ENCODE data around the gene MFRP. TPM values are rescaled to one million over a fixed set of nuclear protein-coding genes. Genes with fewer than 3 reads are reported as not detected.

Gene MFRP
- total RNA-seq, 3 donors from 2014 or later (not counting 1 experiment from before 2014, with no cell fraction given): not detected

DNA sequence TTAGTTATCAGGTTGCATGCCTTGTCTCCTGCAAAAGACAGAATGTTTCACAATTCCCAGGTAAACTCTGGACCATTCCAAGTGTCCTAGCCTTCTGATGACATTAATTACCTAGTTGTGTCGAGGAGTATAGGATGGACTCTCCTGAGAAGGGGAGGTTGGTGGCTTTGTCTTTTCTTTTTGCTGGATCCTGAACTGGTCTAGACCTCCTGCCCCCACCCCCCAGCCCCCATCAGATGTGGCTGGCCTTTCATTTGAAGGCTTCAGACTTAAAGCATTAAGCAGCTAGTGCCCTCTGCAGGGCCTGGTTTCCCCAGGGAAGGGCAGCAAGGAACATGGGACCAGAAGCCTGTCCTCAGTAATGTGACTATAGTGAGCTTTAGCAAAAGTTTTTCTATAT lies 39.3 kb downstream of the MFRP start:
- intact Hi-C loops (cut with micrococcal nuclease): no loop called here

DNA sequence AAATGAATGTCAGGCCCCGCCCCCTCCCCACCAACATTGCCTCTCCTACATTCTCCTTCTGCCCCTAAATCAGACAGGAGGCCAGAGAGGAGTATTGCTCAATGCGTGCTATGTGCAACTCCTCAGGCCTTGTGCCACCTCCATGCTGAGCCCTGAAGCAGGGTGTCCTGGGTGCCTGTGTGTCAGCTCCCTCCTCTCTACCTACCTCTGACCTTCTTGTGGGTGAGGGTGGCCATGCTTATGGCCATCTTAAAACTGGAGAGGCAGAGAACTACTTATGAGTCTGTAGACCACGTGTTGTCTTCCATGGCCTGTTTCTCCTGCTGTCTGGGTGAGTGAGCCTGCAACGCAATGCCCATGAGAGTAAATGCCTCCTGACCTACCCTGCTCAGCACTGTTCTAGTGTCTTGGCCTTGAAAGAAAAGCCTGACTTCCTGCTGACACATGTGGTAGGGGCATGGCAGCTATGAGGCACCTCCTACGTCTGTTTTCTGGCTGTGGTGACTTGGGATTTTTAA lies 40.1 kb downstream of the MFRP start:
- Mint-ChIP-seq H3K9me3 (no peaks in the 10 kb centered on the region), H3K27me3 (ENCODE audit: low read depth in 2 of 2) (no peaks in the 10 kb centered on the region), H3K36me3 (peaks cover 19% of the 10 kb centered on the region), H3K4me1 (peaks cover 0 to 5% of the 10 kb centered on the region in 2 donors), H3K27ac (no peak overlapping the region), H3K4me3 (no peak overlapping the region)
- DNase-seq: peak in 1 of 2 donors; percentile 77
- no peaks in the 10 kb centered on the region for H3K9me3 ChIP-seq (ENCODE audit: control insufficient read depth, insufficient read depth, low read length)
- TF ChIP-seq, protein P1, sequence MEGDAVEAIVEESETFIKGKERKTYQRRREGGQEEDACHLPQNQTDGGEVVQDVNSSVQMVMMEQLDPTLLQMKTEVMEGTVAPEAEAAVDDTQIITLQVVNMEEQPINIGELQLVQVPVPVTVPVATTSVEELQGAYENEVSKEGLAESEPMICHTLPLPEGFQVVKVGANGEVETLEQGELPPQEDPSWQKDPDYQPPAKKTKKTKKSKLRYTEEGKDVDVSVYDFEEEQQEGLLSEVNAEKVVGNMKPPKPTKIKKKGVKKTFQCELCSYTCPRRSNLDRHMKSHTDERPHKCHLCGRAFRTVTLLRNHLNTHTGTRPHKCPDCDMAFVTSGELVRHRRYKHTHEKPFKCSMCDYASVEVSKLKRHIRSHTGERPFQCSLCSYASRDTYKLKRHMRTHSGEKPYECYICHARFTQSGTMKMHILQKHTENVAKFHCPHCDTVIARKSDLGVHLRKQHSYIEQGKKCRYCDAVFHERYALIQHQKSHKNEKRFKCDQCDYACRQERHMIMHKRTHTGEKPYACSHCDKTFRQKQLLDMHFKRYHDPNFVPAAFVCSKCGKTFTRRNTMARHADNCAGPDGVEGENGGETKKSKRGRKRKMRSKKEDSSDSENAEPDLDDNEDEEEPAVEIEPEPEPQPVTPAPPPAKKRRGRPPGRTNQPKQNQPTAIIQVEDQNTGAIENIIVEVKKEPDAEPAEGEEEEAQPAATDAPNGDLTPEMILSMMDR (IDR thresholded peaks at IDR 0.05): no peak
- H3K27me3 ChIP-seq (ENCODE audit: control insufficient read depth, insufficient read depth, low read length): no peaks in the 10 kb centered on the region
- no peak overlapping the region for H3K4me3 ChIP-seq (ENCODE audit: low read length)
- no peaks in the 10 kb centered on the region for H3K4me1 ChIP-seq (ENCODE audit: control insufficient read depth, insufficient read depth, low read length)
- H3K27ac ChIP-seq (ENCODE audit: low read length): no peak overlapping the region
- ATAC-seq: no peak
- intact Hi-C loops (cut with micrococcal nuclease): no loop called here
- peaks cover 37% of the 10 kb centered on the region for H3K36me3 ChIP-seq (ENCODE audit: control insufficient read depth, insufficient read depth, low read length)
- 68% methylated on average over 4 of the region's 5 CpGs for WGBS (ENCODE audit: insufficient coverage)

More for the DNA sequence above, 39.3 kb downstream of the MFRP start:
- H3K9me3 Mint-ChIP-seq: no peaks in the 10 kb centered on the region
- H3K27me3 ChIP-seq (ENCODE audit: control insufficient read depth, insufficient read depth, low read length): no peaks in the 10 kb centered on the region
- H3K4me1 Mint-ChIP-seq: peaks cover 0 to 5% of the 10 kb centered on the region in 2 donors
- H3K4me3 Mint-ChIP-seq: no peak overlapping the region
- DNase-seq: no peak
- WGBS (ENCODE audit: insufficient coverage): no CpG with 5 or more reads among the region's 1 CpG
- peaks cover 31% of the 10 kb centered on the region for H3K36me3 ChIP-seq (ENCODE audit: control insufficient read depth, insufficient read depth, low read length)
- no peak for ATAC-seq
- no peak overlapping the region for H3K27ac ChIP-seq (ENCODE audit: low read length)
- TF ChIP-seq, protein P1 (IDR thresholded peaks at IDR 0.05): no peak
- H3K4me1 ChIP-seq (ENCODE audit: control insufficient read depth, insufficient read depth, low read length): no peaks in the 10 kb centered on the region
- H3K36me3 Mint-ChIP-seq: peaks cover 17% of the 10 kb centered on the region
- no peak overlapping the region for H3K27ac Mint-ChIP-seq
- no peak overlapping the region for H3K4me3 ChIP-seq (ENCODE audit: low read length)
- H3K9me3 ChIP-seq (ENCODE audit: control insufficient read depth, insufficient read depth, low read length): no peaks in the 10 kb centered on the region
- H3K27me3 Mint-ChIP-seq (ENCODE audit: low read depth in 2 of 2): no peaks in the 10 kb centered on the region

DNA sequence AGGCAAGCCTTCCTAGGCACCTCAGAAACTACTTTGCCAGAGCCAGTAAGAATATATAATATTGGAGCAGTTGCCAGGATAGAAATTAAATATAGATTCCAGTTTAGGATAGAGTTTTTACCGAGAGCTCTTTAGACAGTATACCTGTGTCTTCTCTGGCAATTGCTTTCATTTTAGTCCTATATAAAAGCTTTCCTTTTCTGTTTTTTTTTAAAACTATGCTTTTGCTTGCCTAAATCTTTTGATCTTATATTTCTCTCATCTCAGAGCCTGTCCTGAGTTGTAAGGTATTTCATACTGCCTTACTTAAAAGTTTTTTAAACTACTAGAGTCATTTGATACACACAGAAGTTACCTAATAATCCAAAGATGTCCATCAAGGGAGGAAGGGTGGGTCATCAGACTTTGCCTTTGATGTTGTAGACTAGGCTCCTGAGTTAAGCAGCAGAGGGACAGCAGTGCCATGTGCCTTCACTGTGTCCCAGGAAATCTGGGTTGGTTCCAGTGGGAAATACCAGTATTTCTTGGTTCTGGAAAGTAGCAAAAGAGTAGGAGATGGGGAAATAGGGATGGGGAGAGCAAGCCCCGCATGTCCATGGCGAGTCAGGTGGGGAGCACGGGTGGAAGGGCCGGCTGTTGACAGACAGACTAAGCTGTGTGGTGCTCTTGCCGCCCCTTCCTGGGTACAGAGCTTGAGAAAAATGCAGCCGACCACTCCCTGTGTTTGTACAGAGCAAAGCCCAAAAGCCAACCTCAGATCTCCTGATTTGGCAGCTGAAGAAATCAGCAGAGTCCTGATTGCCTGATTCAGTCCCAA lies 40.7 kb downstream of the MFRP start:
- peaks cover 26% of the 10 kb centered on the region for H3K36me3 Mint-ChIP-seq
- H3K4me1 ChIP-seq (ENCODE audit: control insufficient read depth, insufficient read depth, low read length): no peaks in the 10 kb centered on the region
- intact Hi-C loops (cut with micrococcal nuclease): no loop called here
- peaks cover 43% of the 10 kb centered on the region for H3K36me3 ChIP-seq (ENCODE audit: control insufficient read depth, insufficient read depth, low read length)
- H3K27ac Mint-ChIP-seq: peak overlapping the region in 1 of 2 donors; percentile 54
- peak in 1 of 2 donors; percentile 40 for DNase-seq
- H3K27me3 ChIP-seq (ENCODE audit: control insufficient read depth, insufficient read depth, low read length): no peaks in the 10 kb centered on the region
- H3K27me3 Mint-ChIP-seq (ENCODE audit: low read depth in 2 of 2): no peaks in the 10 kb centered on the region
- H3K4me3 Mint-ChIP-seq: no peak overlapping the region
- WGBS (ENCODE audit: insufficient coverage): 90% methylated on average over 7 of the region's 7 CpGs
- H3K4me1 Mint-ChIP-seq: peaks cover 0 to 5% of the 10 kb centered on the region in 2 donors
- H3K27ac ChIP-seq (ENCODE audit: low read length): no peak overlapping the region
- no peaks in the 10 kb centered on the region for H3K9me3 Mint-ChIP-seq
- ATAC-seq: no peak
- no peaks in the 10 kb centered on the region for H3K9me3 ChIP-seq (ENCODE audit: control insufficient read depth, insufficient read depth, low read length)
- H3K4me3 ChIP-seq (ENCODE audit: low read length): no peak overlapping the region
- TF ChIP-seq, protein P1 (IDR thresholded peaks at IDR 0.05): no peak

Measured in natural killer cell (primary cell).